Calu3 (cell line): ENCODE measurements around the gene CMTR2. TPM values are rescaled to one million over a fixed set of nuclear protein-coding genes. Genes with fewer than 3 reads are reported as not detected.

Experiments used
- BruUV-seq: library from RNA; stranded (reverse); fragments of 400-500 nt; replicated peaks from 2 replicates; lab custom pipeline; 2021; lab: Mats Ljungman, UMichigan
- CTCF ChIA-PET: fragments of 300-600 bp; sonication (Branson Sonifier 250); formaldehyde crosslinking; loops from one replicate; lab custom pipeline; 2022; ENCODE audit warnings: antibody characterized with exemption; lab: Charles Lee
- DNase-seq: peaks from one replicate; pipeline ENCODE4 v3.0.0; 2022
- H3K27ac Mint-ChIP-seq: one replicate; pipeline ENCODE4 v1.8.0; 2022; ENCODE audit warnings: mixed read lengths; ENCODE audit not compliant: unreplicated experiment
- H3K27me3 Mint-ChIP-seq: one replicate; pipeline ENCODE4 v1.8.0; 2022; ENCODE audit warnings: mixed read lengths; ENCODE audit not compliant: unreplicated experiment
- H3K36me3 Mint-ChIP-seq: one replicate; pipeline ENCODE4 v1.8.0; 2022; ENCODE audit warnings: mild to moderate bottlenecking, moderate library complexity, mixed read lengths; ENCODE audit not compliant: insufficient read depth, unreplicated experiment
- H3K4me1 Mint-ChIP-seq: one replicate; pipeline ENCODE4 v1.8.0; 2022; ENCODE audit warnings: mild to moderate bottlenecking, low read depth, mixed read lengths; ENCODE audit not compliant: unreplicated experiment
- H3K4me3 Mint-ChIP-seq: one replicate; pipeline ENCODE4 v1.8.0; 2022; ENCODE audit warnings: mild to moderate bottlenecking, low read depth, moderate library complexity, mixed read lengths; ENCODE audit not compliant: unreplicated experiment
- H3K9me3 Mint-ChIP-seq: one replicate; pipeline ENCODE4 v1.8.0; 2022; ENCODE audit warnings: low read depth, mixed read lengths; ENCODE audit not compliant: unreplicated experiment
- intact Hi-C: fragments of 100-400 bp; cut with micrococcal nuclease; formaldehyde crosslinking; loops from one replicate; pipeline ENCODE4 v1.10.0; 2022; ENCODE audit not compliant: unreplicated experiment
- total RNA-seq: library from RNA; stranded (reverse); gene quantifications from 2 replicates; pipeline ENCODE4 v1.2.3, GENCODE V29; 2022
- TF ChIP-seq, protein P1 (sequence below): fragments of 200-600 bp; IDR thresholded peaks from one replicate; pipeline ENCODE4 v1.8.0; 2022; ENCODE audit warnings: antibody characterized with exemption; ENCODE audit not compliant: unreplicated experiment

Gene CMTR2
- total RNA-seq, 1 experiment from 2014 or later: 45.0 TPM

DNA sequence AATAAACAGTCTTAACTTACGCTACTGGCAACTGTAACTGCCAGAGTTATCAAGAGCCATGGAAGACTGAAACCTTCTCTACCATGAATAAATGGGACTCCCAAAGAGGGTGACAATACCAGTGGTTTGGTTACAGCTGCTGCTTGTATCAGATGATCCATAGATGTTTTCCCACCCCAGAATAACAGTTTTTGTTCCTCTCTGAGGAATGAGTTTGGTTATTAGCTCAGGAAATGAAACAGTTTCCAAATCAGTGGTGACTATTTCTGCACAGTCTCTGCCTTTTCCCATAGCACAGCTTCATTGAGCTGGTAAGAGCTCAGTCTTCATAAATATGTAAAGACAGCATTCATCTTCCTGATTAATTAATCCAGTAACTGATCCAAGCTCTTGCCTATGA is 44.7 kb downstream of the CMTR2 start:
- TF ChIP-seq, protein P1, sequence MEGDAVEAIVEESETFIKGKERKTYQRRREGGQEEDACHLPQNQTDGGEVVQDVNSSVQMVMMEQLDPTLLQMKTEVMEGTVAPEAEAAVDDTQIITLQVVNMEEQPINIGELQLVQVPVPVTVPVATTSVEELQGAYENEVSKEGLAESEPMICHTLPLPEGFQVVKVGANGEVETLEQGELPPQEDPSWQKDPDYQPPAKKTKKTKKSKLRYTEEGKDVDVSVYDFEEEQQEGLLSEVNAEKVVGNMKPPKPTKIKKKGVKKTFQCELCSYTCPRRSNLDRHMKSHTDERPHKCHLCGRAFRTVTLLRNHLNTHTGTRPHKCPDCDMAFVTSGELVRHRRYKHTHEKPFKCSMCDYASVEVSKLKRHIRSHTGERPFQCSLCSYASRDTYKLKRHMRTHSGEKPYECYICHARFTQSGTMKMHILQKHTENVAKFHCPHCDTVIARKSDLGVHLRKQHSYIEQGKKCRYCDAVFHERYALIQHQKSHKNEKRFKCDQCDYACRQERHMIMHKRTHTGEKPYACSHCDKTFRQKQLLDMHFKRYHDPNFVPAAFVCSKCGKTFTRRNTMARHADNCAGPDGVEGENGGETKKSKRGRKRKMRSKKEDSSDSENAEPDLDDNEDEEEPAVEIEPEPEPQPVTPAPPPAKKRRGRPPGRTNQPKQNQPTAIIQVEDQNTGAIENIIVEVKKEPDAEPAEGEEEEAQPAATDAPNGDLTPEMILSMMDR: no peak
- Mint-ChIP-seq H3K27me3 (no peaks in the 10 kb centered on the region), H3K36me3 (no peaks in the 10 kb centered on the region), H3K27ac (no peak overlapping the region), H3K4me1 (peaks cover 22% of the 10 kb centered on the region), H3K9me3 (peaks cover 2% of the 10 kb centered on the region), H3K4me3 (no peak overlapping the region)
- no peak for DNase-seq
- CTCF ChIA-PET: interaction anchor here (1.2 kb wide), 1 partner anchor 55 kb away, joined by 3 read pairs; no protein-coding TSS in a partner anchor
- intact Hi-C loops: no loop called here
- BruUV-seq: no TSS peak

DNA sequence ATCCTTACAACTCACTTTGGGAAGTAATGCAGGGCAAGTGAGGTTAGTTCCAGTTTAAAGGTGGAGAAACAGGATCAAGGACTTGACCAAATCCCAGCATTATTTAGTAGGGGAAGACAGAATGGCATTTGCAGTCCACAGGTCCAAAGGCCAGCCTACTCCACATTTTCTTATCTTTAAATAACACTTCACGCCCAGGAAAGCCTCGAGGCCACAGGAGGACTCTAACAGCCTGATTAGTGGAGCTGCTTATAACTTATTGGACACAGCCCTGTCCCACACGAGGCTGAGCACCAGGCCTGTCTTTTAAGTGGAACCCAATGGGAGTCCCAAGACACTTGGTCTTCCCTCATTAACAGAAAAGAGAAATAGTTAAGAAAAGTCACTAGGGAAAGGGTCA is 46.6 kb downstream of the CMTR2 start:
- H3K9me3 Mint-ChIP-seq: peaks cover 2% of the 10 kb centered on the region
- CTCF ChIA-PET: no interaction called here

DNA sequence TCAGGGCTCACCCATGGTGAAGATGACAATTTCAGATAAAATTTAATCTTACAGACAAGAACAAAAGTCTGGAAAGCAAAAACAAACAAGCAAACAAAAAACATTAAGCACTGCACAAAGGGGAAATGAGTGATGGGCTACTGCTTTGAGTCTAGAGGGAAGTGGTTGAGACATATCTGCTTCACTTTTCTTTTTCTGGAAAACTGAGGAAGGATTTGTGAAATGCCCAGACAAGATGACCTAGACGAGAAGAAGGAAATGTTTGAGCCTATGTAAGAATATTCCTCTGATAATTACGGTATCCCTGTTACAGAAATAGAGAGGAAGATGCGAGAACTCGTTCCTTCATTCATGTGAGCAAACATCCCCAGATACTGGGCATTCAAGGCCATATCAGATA is 47.2 kb downstream of the CMTR2 start:
- no TSS peak for BruUV-seq
- peaks cover 22% of the 10 kb centered on the region for H3K4me1 Mint-ChIP-seq
- no peak overlapping the region for H3K27ac Mint-ChIP-seq
- intact Hi-C loops: no loop called here
- no peak for DNase-seq
- H3K36me3 Mint-ChIP-seq: no peaks in the 10 kb centered on the region
- CTCF ChIA-PET: interaction anchor here (1.0 kb wide), 1 partner anchor 10 kb away, joined by 3 read pairs; no protein-coding TSS in a partner anchor
- no peak overlapping the region for H3K4me3 Mint-ChIP-seq
- H3K27me3 Mint-ChIP-seq: peaks cover 7% of the 10 kb centered on the region
- peaks cover 2% of the 10 kb centered on the region for H3K9me3 Mint-ChIP-seq
- TF ChIP-seq, protein P1: no peak

More for the DNA sequence above, 46.6 kb downstream of the CMTR2 start:
- TF ChIP-seq, protein P1: no peak
- no peak overlapping the region for H3K27ac Mint-ChIP-seq
- H3K27me3 Mint-ChIP-seq: peaks cover 1% of the 10 kb centered on the region
- H3K36me3 Mint-ChIP-seq: no peaks in the 10 kb centered on the region
- no peak overlapping the region for H3K4me3 Mint-ChIP-seq
- DNase-seq: no peak
- intact Hi-C loops: no loop called here
- no TSS peak for BruUV-seq
- peaks cover 22% of the 10 kb centered on the region for H3K4me1 Mint-ChIP-seq

Other genes with a start within 250 kb of the CMTR2 start
- 2.9 and 3.8 TPM in 2 replicates for gene HYDIN, start 58.7 kb downstream of the CMTR2 start, total RNA-seq
- 16.6 and 35.1 TPM in 2 replicates for gene CALB2, start 69.3 kb upstream of the CMTR2 start, total RNA-seq
- gene TLE7, start 152.7 kb upstream of the CMTR2 start, total RNA-seq: not detected in 2 replicates
- 13.3 and 13.9 TPM in 2 replicates for gene ZNF23, start 172.8 kb upstream of the CMTR2 start, total RNA-seq
- 11.1 and 11.3 TPM in 2 replicates for gene ZNF19, start 199.9 kb upstream of the CMTR2 start, total RNA-seq
- gene CHST4, start 237.0 kb upstream of the CMTR2 start, total RNA-seq: 72.9 and 105 TPM in 2 replicates